Cardiac ventricle fibroblast (primary cell): ENCODE measurements around the gene GPR87. TPM values are rescaled to one million over a fixed set of nuclear protein-coding genes. Genes with fewer than 3 reads are reported as not detected.

Experiments used
- total RNA-seq: library from RNA; depleted of rRNA; stranded (reverse); fragments of >200 nt; gene quantifications from 2 replicates; pipeline ENCODE4 v1.2.3, GENCODE V29; 2015

Gene GPR87, protein sequence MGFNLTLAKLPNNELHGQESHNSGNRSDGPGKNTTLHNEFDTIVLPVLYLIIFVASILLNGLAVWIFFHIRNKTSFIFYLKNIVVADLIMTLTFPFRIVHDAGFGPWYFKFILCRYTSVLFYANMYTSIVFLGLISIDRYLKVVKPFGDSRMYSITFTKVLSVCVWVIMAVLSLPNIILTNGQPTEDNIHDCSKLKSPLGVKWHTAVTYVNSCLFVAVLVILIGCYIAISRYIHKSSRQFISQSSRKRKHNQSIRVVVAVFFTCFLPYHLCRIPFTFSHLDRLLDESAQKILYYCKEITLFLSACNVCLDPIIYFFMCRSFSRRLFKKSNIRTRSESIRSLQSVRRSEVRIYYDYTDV
- not detected in 2 replicates for total RNA-seq

DNA sequence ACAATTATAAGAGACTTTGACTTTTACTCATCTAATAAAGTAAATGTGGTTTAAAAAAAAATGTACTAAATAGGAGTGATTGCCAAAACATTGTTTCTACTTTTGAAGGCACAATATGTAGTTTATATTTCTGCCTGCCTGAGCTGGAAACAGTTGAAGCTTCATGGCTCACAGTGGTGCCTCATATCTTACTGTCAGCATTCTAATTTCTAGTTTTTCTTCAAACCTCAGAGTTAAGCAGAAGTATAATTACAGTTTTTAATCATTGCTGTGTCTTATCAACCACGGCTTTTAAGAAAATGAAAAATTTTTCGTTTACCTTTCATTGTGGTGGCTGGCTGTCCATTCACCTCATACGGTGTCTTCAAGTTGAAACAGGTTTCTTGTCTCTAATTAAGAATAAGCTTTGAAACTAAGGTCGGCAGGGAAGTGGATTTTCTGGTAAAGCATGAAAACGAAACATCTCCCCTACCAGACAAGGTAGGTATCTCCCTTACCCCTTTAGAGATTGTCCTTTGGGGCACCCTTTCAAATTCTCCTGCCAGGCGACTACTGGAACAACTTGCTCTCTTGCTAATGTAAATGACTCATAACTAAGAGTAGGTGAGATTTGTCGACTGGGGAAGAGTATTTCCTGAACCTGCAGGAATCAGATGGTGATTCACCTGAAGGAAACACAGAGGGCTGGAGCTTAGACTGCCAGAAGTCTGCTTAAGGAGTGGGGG, at the start of gene GPR87:
Gene GPR87, minus strand, starts transcription at position 554 of the 725 bp plus-strand sequence. CDS start 16,720 bp downstream, outside the sequence.

DNA sequence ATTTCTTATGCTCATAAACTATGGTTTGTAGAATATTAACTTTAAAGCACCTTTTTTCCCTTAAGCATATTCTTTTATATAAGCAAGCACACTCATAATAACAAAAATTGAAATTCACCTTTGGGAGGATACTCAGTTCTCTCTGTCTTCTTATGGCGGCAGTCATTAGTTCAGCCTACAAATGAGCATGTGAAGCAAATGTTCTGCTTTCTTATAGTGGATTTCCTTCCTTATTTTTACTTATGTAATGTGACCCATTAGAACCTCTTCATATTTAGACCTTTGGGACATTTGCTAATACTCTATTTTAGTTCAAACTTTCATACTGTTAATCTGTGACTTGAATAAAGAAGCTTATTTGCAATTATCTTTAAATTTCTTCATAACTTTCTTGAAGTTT, 12.7 kb upstream of the GPR87 start, which contains the start of gene P2RY13:
Gene P2RY13, minus strand, starts transcription at position 187 of the 400 bp plus-strand sequence. Its CDS starts 21 bp downstream, at position 166.

DNA sequence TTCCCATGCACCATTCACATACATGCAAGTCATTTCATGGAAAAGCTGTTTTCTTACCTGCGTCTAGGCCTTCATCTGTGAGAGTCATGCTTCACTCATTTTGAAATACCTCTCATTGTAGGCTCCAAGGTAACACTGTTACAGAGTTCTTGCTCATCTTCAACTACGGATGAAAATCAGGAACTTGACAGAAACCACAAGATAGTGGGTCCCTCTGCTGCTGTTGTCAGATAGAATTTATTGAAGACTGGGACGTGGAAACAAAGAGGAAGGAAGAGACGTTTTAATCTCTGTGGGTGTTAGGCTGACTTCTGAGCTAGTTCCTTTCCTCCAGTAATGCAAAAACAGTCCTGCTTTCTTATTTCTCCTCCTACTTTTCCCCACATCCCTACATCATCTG, 38.4 kb downstream of the GPR87 start, which contains the start of gene P2RY14:
Gene P2RY14, minus strand, starts transcription at position 313 of the 400 bp plus-strand sequence. CDS start 64,226 bp downstream, outside the sequence.

Other genes starting within 250 kb of the GPR87 start
- gene MED12L, start 231.2 kb downstream of the GPR87 start, total RNA-seq = 0.05 and 0.06 TPM in 2 replicates
- gene GPR171, start 113.6 kb downstream of the GPR87 start, total RNA-seq = not detected in 2 replicates
- not detected in 2 replicates for gene P2RY14, start 38.3 kb downstream of the GPR87 start, total RNA-seq
- gene P2RY13, start 12.7 kb upstream of the GPR87 start, total RNA-seq = not detected in 2 replicates
- gene P2RY12, start 67.9 kb upstream of the GPR87 start, total RNA-seq = 0.64 and 1.4 TPM in 2 replicates
- gene IGSF10, start 144.2 kb upstream of the GPR87 start, total RNA-seq = 11.6 and 14.9 TPM in 2 replicates